KOPT-K1 (cell line): Measurements from ENCODE around the gene ICAM1.

Experiments used
- H3K27ac ChIP-seq: fragments of 200-600 bp; sonication (generic); 2 replicates; pipeline ENCODE4 v1.5.1; 2016; ENCODE audit warnings: antibody characterized with exemption, mild to moderate bottlenecking, low read depth, low read length; ENCODE audit not compliant: poor library complexity, severe bottlenecking
- H3K36me3 ChIP-seq: fragments of 200-600 bp; sonication (generic); 2 replicates; pipeline ENCODE4 v1.5.1; 2017; ENCODE audit warnings: antibody characterized with exemption, mild to moderate bottlenecking, low read length, moderate library complexity; ENCODE audit not compliant: insufficient read depth
- H3K9me3 ChIP-seq: fragments of 200-600 bp; sonication (generic); 2 replicates; pipeline ENCODE4 v1.5.1; 2017; ENCODE audit warnings: antibody characterized with exemption, low read length, mild to moderate bottlenecking; ENCODE audit not compliant: insufficient read depth, poor library complexity, severe bottlenecking

Gene ICAM1

DNA sequence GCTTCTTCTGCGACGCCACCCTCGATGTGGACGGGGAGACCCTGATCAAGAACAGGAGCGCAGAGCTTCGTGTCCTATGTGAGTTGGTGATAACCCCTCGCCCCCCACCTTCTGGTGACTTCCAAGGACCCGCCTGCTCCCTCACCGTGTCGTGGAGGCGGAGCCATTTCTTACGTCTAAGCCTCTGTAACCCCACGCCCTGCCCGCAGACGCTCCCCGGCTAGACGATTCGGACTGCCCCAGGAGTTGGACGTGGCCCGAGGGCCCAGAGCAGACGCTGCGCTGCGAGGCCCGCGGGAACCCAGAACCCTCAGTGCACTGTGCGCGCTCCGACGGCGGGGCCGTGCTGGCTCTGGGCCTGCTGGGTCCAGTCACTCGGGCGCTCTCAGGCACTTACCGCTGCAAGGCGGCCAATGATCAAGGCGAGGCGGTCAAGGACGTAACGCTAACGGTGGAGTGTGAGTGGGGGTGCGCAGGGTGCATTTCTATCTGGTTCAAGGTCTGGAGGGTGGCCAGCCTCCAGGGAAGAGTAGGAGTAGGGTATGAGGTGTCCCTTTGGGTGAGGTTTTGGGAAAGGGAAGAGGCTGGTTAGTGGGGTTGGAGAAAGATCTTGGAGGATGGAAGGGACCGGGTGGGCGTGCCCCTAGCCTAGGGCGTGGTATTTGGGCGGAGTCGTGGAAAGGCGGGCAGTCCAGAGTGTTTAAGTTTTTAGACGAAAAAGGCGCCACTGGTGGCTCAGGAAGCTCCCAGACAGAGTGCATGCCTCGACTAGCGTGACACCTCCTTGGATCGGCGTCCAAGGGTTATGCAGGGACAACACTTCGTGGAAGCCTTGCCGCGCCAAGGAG, 22.1 kb downstream of the ICAM1 start:
- Histone ChIP-seq H3K27ac (no peak overlapping the region), H3K9me3 (peaks cover 51% of the 10 kb centered on the region), H3K36me3 (no peaks in the 10 kb centered on the region)

GRCh38 chr19:10293637-10294367, 22.9 kb downstream of the ICAM1 start:
- Histone ChIP-seq H3K36me3 (no peaks in the 10 kb centered on the region), H3K9me3 (peaks cover 45% of the 10 kb centered on the region), H3K27ac (no peak overlapping the region)

GRCh38 chr19:10294368-10294697, 23.4 kb downstream of the ICAM1 start:
- peaks cover 40% of the 10 kb centered on the region for H3K9me3 ChIP-seq
- H3K36me3 ChIP-seq = no peaks in the 10 kb centered on the region
- no peak overlapping the region for H3K27ac ChIP-seq

GRCh38 chr19:10295305-10295846, 24.5 kb downstream of the ICAM1 start:
- H3K36me3 ChIP-seq = no peaks in the 10 kb centered on the region
- H3K27ac ChIP-seq = no peak overlapping the region
- H3K9me3 ChIP-seq = peaks cover 33% of the 10 kb centered on the region

DNA sequence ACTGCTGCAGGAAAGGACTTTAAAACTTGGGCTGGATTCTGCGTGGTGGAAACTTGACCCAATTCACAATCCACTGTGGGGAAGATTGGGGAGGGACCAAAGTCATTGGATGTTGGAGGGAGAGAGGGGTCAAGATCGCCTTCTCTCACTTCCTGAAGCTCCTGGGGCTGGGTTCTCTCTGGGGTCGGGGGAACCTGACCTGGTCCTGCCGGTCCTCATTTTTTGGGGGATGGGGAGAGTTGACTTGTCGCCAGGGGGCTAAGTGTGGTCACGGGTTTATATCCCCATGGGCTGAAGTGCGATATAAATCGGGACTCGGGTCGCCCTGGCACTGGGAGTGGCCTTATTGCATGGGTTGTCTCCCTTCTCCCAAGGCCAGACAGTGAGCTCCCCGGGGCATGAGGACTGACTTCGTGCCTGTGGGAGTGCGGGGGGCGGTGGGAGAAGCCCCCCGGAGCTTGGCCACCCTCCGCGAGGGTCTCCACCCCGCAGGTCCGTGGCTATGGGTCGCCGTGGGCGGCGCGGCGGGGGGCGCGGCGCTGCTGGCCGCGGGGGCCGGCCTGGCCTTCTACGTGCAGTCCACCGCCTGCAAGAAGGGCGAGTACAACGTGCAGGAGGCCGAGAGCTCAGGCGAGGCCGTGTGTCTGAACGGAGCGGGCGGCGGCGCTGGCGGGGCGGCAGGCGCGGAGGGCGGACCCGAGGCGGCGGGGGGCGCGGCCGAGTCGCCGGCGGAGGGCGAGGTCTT, 25.1 kb downstream of the ICAM1 start:
- H3K9me3 ChIP-seq = peaks cover 27% of the 10 kb centered on the region
- no peak overlapping the region for H3K27ac ChIP-seq
- H3K36me3 ChIP-seq = no peaks in the 10 kb centered on the region

DNA sequence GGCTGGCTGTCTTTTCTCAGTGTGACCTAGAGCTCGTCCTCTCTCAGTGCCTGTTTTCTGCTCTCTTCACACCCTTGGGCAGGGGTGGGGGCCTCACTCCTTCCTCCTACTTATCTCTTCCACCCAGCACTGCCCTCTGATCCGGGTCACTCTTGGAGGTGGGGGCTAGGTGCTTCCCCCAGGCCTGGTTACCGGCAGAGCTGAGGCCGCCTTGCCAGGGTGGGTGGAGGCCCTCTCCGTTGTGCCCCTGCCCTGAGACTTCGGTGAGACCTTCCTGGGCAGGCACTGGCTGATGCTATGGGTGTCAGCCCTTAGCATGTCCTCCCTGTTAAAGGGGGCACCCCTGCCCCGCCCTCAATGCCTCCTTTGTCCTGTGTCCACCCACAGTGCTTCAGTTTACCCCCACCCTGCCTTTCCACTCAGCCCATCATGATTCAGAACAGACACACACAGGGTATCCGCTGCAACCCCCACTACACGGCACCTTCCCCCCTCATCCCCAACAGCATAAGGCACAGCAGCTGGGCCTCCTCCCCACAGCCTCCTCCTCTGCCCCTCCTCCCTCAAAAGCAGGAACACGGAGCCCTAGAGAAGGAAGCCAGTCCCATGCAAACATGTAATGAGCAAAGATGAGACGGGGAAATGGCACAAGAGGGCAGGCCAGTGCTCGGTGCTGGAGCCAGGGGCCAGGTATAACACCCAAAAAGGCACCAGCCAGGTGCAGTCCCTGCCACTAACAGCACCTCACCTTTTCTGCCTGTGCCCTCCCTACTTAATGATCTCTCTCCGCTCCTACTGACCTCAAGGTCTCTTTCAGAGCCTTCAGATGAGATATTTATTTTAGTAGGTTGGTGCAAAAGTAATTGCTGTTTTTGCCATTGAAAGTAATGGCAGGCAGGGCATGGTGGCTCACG, 28.9 kb downstream of the ICAM1 start:
- no peaks in the 10 kb centered on the region for H3K9me3 ChIP-seq
- H3K27ac ChIP-seq = no peak overlapping the region
- peaks cover 3% of the 10 kb centered on the region; the same call in 1 of the 2 replicates for H3K36me3 ChIP-seq

DNA sequence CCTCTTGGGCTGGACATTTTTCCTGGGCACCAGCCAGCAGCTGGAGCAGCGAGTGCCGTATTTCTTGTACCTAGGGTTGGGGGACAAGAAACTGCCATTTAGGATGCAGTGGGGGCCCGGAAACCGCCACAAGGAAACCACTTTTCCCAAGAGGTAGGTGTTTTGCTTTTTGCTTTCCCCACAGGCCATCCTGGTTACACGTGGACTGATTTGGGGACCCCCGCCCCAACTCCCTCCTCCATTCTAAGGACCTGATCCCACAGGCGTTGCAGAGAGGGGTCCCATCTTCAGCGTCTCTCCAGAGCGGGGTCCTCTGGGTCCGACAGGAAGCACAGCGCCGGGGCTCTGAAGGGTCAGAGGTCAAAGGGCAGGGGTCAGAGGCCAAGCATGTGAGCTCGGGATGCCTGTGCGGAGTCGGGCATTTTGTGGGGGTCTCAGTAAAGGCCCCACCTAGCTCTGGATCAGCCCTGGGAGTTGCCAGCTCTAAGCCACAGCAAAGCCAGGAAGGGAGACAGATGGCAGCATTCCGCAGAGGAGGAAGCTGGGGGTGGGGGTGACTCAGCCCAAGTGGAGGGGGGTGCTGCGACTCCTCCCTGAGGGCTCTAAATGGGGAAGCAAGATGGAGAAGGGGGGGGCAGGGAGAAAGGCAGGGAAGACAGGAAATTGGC, 34.4 kb downstream of the ICAM1 start:
- peaks cover 27% of the 10 kb centered on the region; the same call in 1 of the 2 replicates for H3K36me3 ChIP-seq
- no peaks in the 10 kb centered on the region for H3K9me3 ChIP-seq
- no peak overlapping the region for H3K27ac ChIP-seq

- peaks cover 36% of the 10 kb centered on the region; the same call in 1 of the 2 replicates for H3K36me3 ChIP-seq
- no peak overlapping the region for H3K27ac ChIP-seq
- no peaks in the 10 kb centered on the region for H3K9me3 ChIP-seq
Measured at GRCh38 chr19:10306327-10306726, 35.4 kb downstream of the ICAM1 start.

GRCh38 chr19:10309423-10309822, 38.5 kb downstream of the ICAM1 start, which contains the start of gene ZGLP1:
ZGLP1 (minus strand) TSS chr19:10309815.
- peaks cover 36% of the 10 kb centered on the region; the same call in 1 of the 2 replicates for H3K36me3 ChIP-seq
- H3K27ac ChIP-seq = no peak within 1 kb of the TSS
- no peaks in the 10 kb centered on the region for H3K9me3 ChIP-seq

DNA sequence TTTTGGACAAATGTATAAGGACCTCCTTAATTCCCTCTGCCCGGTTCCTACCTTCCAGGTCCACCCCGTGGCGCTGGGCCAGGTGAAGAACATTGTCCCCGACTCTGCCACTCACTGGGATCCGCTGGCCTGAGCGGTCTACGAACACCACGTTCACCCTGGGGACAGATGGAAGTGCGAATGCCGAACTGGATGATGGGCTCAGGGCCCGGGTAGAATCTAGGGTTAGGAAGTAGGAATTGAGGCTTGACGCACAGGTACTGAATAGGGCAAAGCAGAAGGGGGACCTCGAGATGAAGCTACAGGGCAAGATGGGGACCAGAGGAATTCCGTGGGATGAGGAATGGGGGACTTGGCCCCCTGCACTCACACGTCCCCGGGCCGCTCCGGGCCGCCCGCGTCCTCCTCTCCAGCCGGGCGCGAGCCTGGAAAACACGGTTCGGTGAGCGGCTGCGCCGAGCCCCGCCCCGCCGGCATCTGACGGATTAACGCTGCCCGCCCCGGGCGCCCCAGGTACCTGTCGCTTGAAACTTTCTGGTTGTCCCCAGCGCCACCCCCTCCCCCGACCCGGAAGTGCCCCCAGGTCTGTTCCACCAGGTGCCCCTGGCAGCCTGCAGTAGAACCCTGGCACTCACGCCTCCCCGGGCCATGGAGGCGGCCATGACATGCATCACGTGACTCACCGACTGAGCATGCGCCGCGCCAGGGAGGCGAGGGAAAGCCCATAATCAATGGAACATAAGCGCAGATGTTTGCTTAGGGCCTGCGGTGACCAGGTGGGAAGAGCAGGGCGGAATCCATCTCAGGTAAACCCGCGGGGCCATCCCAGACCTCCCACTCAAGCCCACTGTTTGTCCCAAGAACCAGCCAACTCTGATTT, 44.7 kb downstream of the ICAM1 start, which contains the start of gene FDX2:
TSS of gene FDX2 (minus strand) at position 681 of the 880 bp plus-strand sequence. CDS start at position 662, 19 bp downstream.
- Histone ChIP-seq H3K9me3 (no peaks in the 10 kb centered on the region), H3K27ac (peak within 1 kb of the TSS; percentile 51)

GRCh38 chr19:10316229-10317044, 45.5 kb downstream of the ICAM1 start:
- Histone ChIP-seq H3K36me3 (peaks cover 56% of the 10 kb centered on the region), H3K27ac (peak overlapping the region; percentile 51), H3K9me3 (no peaks in the 10 kb centered on the region)

More for the DNA sequence above, 44.7 kb downstream of the ICAM1 start, which contains the start of gene FDX2:
- H3K36me3 ChIP-seq = peaks cover 53% of the 10 kb centered on the region
